GM12891 (cell line): ENCODE data around the gene COL18A1.

Experiments
- PAX5 ChIP-seq: IDR thresholded peaks from 2 replicates; pipeline ENCODE4 v1.6.1; 2011; ENCODE audit warnings: low read length, moderate library complexity, mild to moderate bottlenecking; ENCODE audit not compliant: insufficient read depth, severe bottlenecking
- POLR2A ChIP-seq: IDR thresholded peaks from 2 replicates; pipeline ENCODE4 v1.6.1; 2011; ENCODE audit warnings: low read depth, low read length, control low read depth
- POLR2AphosphoS5 ChIP-seq: IDR thresholded peaks from 2 replicates; pipeline ENCODE4 v1.6.1; 2011; ENCODE audit warnings: low read depth, low read length, control low read depth
- POU2F2 ChIP-seq: IDR thresholded peaks from 2 replicates; pipeline ENCODE4 v1.6.1; 2011; ENCODE audit warnings: low read depth, mild to moderate bottlenecking, control low read depth, low read length, moderate library complexity
- SPI1 ChIP-seq: IDR thresholded peaks from 2 replicates; pipeline ENCODE4 v1.6.1; 2011; ENCODE audit warnings: low read depth, low read length, control low read depth
- TAF1 ChIP-seq: IDR thresholded peaks from 2 replicates; pipeline ENCODE4 v1.6.1; 2011; ENCODE audit warnings: low read depth, low read length, control low read depth

GRCh38 chr21:45408801-45409261, 3.9 kb downstream of the COL18A1 start:
- TF ChIP-seq POLR2AphosphoS5 (no peak), POLR2A (no peak), TAF1 (no peak), SPI1 (no peak), POU2F2 (no peak), PAX5 (no peak)
